HG03575 (cell line): ENCODE measurements around the gene NEK9.

Experiments used
- ATAC-seq: cut with Tn5 transposase; IDR thresholded peaks from one replicate; pipeline ENCODE4 v1.9.1; 2021; ENCODE audit not compliant: unreplicated experiment, insufficient number of reproducible peaks, low FRiP score; ENCODE audit errors: extremely low read depth

NEK9 gene

GRCh38 chr14:75049136-75049535, 77.7 kb downstream of the NEK9 start:
- ATAC-seq: no peak

- ATAC-seq: no peak
Observed at GRCh38 chr14:75048101-75048500, 78.7 kb downstream of the NEK9 start.

GRCh38 chr14:75047506-75047905, 79.3 kb downstream of the NEK9 start:
- ATAC-seq: no peak

GRCh38 chr14:75046899-75047298, 79.9 kb downstream of the NEK9 start:
- ATAC-seq: no peak

- ATAC-seq: no peak
Observed at GRCh38 chr14:75046275-75046674, 80.6 kb downstream of the NEK9 start.

GRCh38 chr14:75044752-75045151, 82.1 kb downstream of the NEK9 start:
- ATAC-seq: no peak

GRCh38 chr14:75044322-75044721, 82.5 kb downstream of the NEK9 start:
- no peak for ATAC-seq

GRCh38 chr14:75042035-75042434, 84.8 kb downstream of the NEK9 start:
- ATAC-seq: no peak

GRCh38 chr14:75041613-75042012, 85.2 kb downstream of the NEK9 start:
- ATAC-seq: no peak

- ATAC-seq: no peak
Observed at GRCh38 chr14:75040959-75041358, 85.9 kb downstream of the NEK9 start.

- no peak for ATAC-seq
Observed at GRCh38 chr14:75040507-75040906, 86.3 kb downstream of the NEK9 start.

GRCh38 chr14:75032939-75033338, 93.9 kb downstream of the NEK9 start:
- ATAC-seq: no peak

- ATAC-seq: no peak
Observed at GRCh38 chr14:75030147-75030546, 96.7 kb downstream of the NEK9 start.
